Ishikawa (cell line): ENCODE measurements around the gene KCTD2.

Experiments
- CEBPB ChIP-seq: IDR thresholded peaks from 2 replicates; pipeline ENCODE4 v1.6.1; 2012
- CREB1 ChIP-seq: IDR thresholded peaks from 2 replicates; pipeline ENCODE4 v1.6.1; 2012; ENCODE audit warnings: low read depth
- EGR1 ChIP-seq: IDR thresholded peaks from 2 replicates; pipeline ENCODE4 v1.6.1; 2012
- EP300 ChIP-seq: IDR thresholded peaks from 2 replicates; pipeline ENCODE4 v1.6.1; 2012; ENCODE audit warnings: borderline replicate concordance
- FOXM1 ChIP-seq: IDR thresholded peaks from 2 replicates; pipeline ENCODE4 v1.6.1; 2012; ENCODE audit warnings: low read depth, borderline replicate concordance
- NFIC ChIP-seq: IDR thresholded peaks from 2 replicates; pipeline ENCODE4 v1.6.1; 2012
- RAD21 ChIP-seq: IDR thresholded peaks from 2 replicates; pipeline ENCODE4 v1.6.1; 2012; ENCODE audit warnings: low read depth
- TAF1 ChIP-seq: IDR thresholded peaks from 2 replicates; pipeline ENCODE4 v1.6.1; 2012; ENCODE audit warnings: low read depth, mild to moderate bottlenecking
- TCF12 ChIP-seq: IDR thresholded peaks from 2 replicates; pipeline ENCODE4 v1.6.1; 2012; ENCODE audit warnings: low read depth
- TEAD4 ChIP-seq: IDR thresholded peaks from 2 replicates; pipeline ENCODE4 v1.6.1; 2012
- YY1 ChIP-seq: IDR thresholded peaks from 2 replicates; pipeline ENCODE4 v1.6.1; 2012; ENCODE audit warnings: low read depth
- ZBTB7A ChIP-seq: IDR thresholded peaks from 2 replicates; pipeline ENCODE4 v1.6.1; 2012; ENCODE audit warnings: low read depth
- TF ChIP-seq, protein P1 (sequence below): IDR thresholded peaks from 2 replicates; pipeline ENCODE4 v1.6.1; 2012
- TF ChIP-seq, protein P2 (sequence below): IDR thresholded peaks from 2 replicates; pipeline ENCODE4 v1.6.1; 2012
- TF ChIP-seq, protein P3 (sequence below): IDR thresholded peaks from 2 replicates; pipeline ENCODE4 v1.6.1; 2012; ENCODE audit warnings: low read depth, mild to moderate bottlenecking

The KCTD2 gene

DNA sequence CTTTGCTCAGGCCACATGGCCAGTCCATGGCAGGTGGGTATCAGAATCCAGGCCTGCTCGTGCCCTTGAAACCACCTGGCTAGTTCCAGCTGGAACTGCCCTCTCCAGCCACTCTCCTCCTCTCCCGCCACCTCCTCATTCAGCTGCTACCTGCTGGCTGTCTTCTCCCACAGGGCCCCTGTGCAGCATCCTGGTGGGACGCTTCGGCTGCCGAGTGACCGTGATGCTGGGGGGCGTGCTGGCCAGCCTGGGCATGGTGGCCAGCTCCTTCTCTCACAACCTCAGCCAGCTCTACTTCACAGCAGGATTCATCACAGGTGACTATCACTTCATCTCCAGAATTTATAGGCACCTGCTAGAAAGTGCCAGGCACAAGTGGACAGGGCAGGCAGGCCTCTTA lies 50.8 kb downstream of the KCTD2 start:
- TF ChIP-seq ZBTB7A (no peak), NFIC (no peak), TEAD4 (no peak), YY1 (no peak), CEBPB (no peak), RAD21 (no peak), FOXM1 (no peak), CREB1 (no peak)
- TF ChIP-seq, protein P1, sequence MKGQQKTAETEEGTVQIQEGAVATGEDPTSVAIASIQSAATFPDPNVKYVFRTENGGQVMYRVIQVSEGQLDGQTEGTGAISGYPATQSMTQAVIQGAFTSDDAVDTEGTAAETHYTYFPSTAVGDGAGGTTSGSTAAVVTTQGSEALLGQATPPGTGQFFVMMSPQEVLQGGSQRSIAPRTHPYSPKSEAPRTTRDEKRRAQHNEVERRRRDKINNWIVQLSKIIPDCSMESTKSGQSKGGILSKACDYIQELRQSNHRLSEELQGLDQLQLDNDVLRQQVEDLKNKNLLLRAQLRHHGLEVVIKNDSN: no peak
- TF ChIP-seq, protein P2, sequence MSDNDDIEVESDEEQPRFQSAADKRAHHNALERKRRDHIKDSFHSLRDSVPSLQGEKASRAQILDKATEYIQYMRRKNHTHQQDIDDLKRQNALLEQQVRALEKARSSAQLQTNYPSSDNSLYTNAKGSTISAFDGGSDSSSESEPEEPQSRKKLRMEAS: no peak

DNA sequence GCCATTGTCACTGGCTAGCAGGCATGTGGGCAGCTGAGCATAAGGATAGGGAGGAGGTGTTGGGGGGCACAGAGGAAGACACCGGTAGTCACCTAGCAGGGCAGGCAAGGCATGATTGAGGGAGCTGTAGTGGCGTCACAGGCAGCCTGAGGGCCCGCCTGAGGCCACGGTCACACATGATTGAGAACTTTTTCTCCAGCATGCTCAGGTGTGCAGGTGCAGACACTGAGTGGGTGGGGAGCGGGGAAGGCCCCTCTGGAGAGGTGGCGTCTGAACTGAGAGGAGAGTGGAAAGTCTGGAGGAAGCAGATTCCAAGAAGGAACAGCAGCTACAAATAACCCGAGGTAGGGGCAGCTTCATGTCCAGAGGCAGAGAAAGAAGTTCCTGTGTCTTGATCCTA lies 51.8 kb downstream of the KCTD2 start:
- TF ChIP-seq EGR1: no peak
- TF ChIP-seq, protein P3, sequence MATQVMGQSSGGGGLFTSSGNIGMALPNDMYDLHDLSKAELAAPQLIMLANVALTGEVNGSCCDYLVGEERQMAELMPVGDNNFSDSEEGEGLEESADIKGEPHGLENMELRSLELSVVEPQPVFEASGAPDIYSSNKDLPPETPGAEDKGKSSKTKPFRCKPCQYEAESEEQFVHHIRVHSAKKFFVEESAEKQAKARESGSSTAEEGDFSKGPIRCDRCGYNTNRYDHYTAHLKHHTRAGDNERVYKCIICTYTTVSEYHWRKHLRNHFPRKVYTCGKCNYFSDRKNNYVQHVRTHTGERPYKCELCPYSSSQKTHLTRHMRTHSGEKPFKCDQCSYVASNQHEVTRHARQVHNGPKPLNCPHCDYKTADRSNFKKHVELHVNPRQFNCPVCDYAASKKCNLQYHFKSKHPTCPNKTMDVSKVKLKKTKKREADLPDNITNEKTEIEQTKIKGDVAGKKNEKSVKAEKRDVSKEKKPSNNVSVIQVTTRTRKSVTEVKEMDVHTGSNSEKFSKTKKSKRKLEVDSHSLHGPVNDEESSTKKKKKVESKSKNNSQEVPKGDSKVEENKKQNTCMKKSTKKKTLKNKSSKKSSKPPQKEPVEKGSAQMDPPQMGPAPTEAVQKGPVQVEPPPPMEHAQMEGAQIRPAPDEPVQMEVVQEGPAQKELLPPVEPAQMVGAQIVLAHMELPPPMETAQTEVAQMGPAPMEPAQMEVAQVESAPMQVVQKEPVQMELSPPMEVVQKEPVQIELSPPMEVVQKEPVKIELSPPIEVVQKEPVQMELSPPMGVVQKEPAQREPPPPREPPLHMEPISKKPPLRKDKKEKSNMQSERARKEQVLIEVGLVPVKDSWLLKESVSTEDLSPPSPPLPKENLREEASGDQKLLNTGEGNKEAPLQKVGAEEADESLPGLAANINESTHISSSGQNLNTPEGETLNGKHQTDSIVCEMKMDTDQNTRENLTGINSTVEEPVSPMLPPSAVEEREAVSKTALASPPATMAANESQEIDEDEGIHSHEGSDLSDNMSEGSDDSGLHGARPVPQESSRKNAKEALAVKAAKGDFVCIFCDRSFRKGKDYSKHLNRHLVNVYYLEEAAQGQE: no peak
- TF ChIP-seq TEAD4: no peak
- no peak for TF ChIP-seq NFIC
- no peak for TF ChIP-seq CEBPB
- TF ChIP-seq FOXM1: no peak

DNA sequence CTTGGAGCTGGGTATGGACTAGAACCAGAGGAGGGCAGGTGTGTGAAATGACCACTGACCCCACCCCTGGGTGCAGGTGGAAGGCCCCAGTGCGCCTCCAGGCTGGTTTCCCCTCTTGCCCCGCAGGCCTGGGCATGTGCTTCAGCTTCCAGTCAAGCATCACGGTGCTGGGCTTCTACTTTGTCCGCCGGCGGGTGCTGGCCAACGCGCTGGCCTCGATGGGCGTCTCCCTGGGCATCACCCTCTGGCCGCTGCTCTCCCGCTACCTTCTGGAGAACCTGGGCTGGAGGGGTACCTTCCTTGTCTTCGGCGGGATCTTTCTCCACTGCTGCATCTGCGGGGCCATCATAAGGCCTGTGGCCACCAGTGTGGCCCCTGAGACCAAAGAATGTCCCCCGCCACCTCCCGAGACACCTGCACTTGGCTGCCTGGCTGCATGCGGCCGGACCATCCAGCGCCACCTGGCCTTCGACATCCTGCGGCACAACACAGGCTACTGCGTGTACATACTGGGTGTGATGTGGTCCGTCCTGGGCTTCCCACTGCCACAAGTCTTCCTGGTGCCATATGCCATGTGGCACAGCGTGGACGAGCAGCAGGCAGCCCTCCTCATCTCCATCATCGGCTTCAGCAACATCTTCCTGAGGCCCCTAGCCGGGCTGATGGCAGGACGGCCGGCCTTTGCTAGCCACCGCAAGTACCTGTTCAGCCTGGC lies 53.0 kb downstream of the KCTD2 start:
- TF ChIP-seq, protein P2: no peak
- TF ChIP-seq CEBPB: no peak
- no peak for TF ChIP-seq YY1
- no peak for TF ChIP-seq TEAD4
- TF ChIP-seq EP300: no peak
- TF ChIP-seq EGR1: no peak
- no peak for TF ChIP-seq TAF1
- no peak for TF ChIP-seq TCF12
- TF ChIP-seq, protein P1: no peak
- TF ChIP-seq NFIC: no peak
- TF ChIP-seq RAD21: no peak
- no peak for TF ChIP-seq FOXM1
- TF ChIP-seq CREB1: no peak
- TF ChIP-seq ZBTB7A: no peak

DNA sequence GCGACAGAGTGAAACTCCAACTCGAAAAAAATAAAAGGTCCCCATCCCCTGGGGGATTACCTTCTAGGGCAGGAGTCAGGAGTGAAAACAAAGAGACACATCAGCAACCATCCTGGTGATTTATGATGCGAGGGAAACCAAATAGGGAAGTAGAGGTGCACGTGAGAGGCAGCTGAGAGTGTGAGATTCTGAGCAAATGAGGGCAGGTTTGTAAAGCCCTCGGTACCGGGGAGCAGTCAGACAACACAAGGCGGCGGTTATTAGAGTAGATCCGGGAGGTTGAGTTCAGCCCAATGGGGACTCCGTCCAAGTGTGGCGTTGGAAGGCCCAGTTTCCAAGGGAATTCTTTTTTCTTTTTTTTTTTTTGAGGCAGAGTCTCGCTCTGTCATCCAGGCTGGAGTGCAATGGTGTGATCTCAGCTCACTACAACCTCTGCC lies 55.4 kb downstream of the KCTD2 start:
- TF ChIP-seq EP300 (no peak), TAF1 (no peak), CEBPB (no peak), TEAD4 (no peak), CREB1 (no peak), RAD21 (no peak), TCF12 (no peak)
- TF ChIP-seq, protein P3: no peak

DNA sequence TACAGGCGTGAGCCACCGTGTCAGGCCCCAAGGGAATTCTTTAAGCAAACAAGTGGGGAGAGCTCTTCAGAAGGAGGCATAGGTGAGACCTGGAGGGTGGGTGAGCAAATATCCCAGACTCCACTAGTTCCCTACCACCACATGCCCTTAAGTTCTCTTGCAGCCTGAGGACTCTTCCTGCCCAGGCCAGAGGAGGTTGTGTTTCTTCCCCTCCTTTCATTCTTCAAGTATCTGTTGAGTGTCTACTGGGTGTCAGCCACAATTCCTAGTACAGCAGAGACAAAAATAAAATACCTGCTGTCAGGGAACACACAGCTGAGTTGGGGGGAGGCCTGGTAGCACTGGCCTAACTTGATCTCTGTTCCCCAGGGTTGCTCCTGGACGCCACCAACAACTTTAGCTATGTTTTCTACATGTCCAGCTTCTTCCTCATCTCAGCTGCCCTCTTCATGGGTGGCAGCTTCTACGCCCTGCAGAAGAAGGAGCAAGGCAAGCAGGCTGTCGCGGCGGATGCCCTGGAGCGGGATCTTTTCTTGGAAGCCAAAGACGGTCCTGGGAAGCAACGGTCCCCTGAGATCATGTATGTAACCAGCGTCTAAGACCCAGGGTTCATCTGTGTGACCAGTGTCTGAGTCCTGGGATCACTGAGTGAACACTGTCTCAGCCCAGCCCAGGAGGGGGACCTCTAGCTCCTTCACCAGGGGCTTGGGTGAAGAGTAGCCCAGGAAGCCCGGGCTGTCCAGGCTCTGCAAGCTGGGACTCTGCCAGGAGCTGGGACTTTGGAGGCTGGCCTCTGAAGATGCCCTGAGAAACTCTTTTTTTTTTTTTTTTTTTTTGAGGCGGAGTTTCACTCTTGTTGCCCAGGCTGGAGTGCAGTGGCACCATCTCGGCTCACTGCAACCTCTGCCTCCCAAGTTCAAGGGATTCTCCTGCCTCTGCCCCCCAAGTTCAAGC lies 56.9 kb downstream of the KCTD2 start:
- TF ChIP-seq, protein P3: no peak
- no peak for TF ChIP-seq NFIC
- TF ChIP-seq TAF1: no peak
- no peak for TF ChIP-seq EGR1
- no peak for TF ChIP-seq TCF12
- TF ChIP-seq CEBPB: no peak
- TF ChIP-seq EP300: no peak
